Measurements from ENCODE around the gene ZCCHC2.

GRCh38 chr18:62609764-62610163 is 86.9 kb downstream of the ZCCHC2 start:
- TF ChIP-seq RFX5 (IDR thresholded peaks at IDR 0.05; ENCODE audit: low read depth, low read length) (no peak), CTCF (conservative IDR thresholded peaks at IDR 0.05; ENCODE audit: low read depth, low read length) (no peak)

All from IMR-90 (cell line).